Measurements from ENCODE around the gene EBF3.

EBF3 gene

DNA sequence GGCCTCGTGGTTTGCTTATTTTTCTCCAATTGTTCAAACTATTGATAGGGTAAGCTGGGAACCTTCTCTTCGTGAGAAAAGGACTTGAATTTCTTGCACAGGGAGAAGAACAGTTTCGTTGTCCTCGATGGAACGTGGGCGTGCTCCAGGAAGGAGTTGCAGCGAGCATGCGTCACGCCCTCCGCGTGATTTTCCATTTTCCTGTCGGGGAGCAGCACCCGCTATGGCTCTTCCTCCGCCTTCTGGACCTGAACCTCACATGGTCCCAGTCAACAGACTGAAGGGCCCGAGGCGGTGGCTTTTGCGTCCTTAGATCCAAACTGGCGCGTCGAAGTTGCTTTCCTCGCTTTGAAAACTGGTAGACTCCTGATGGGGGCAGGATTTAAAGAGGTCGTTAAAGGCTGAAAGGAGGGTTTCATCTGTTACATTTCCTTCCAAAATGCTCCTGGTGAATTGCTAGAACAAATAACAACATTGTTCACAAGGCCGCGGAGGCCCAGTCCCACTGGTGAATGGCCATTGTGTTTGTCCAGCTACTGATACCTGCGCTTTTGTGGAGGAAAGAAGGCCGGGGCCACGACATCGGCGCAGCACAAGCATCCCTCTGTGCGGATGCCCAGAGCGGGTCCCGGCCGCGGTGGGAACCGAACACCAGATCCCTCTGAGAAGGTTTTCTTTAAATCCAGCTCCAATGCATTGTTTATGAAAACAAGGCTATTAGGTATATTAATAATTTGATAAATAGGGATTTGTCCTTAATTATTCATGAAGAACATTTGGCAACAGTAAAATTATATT, 75.9 kb downstream of the EBF3 start:
- DNase-seq (ENCODE audit: low spot score): no peak
- H3K4me3 ChIP-seq: no peak overlapping the region
- TF ChIP-seq, protein P1, sequence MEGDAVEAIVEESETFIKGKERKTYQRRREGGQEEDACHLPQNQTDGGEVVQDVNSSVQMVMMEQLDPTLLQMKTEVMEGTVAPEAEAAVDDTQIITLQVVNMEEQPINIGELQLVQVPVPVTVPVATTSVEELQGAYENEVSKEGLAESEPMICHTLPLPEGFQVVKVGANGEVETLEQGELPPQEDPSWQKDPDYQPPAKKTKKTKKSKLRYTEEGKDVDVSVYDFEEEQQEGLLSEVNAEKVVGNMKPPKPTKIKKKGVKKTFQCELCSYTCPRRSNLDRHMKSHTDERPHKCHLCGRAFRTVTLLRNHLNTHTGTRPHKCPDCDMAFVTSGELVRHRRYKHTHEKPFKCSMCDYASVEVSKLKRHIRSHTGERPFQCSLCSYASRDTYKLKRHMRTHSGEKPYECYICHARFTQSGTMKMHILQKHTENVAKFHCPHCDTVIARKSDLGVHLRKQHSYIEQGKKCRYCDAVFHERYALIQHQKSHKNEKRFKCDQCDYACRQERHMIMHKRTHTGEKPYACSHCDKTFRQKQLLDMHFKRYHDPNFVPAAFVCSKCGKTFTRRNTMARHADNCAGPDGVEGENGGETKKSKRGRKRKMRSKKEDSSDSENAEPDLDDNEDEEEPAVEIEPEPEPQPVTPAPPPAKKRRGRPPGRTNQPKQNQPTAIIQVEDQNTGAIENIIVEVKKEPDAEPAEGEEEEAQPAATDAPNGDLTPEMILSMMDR (IDR thresholded peaks at IDR 0.05): no peak
- no peak overlapping the region for H3K27ac ChIP-seq

DNA sequence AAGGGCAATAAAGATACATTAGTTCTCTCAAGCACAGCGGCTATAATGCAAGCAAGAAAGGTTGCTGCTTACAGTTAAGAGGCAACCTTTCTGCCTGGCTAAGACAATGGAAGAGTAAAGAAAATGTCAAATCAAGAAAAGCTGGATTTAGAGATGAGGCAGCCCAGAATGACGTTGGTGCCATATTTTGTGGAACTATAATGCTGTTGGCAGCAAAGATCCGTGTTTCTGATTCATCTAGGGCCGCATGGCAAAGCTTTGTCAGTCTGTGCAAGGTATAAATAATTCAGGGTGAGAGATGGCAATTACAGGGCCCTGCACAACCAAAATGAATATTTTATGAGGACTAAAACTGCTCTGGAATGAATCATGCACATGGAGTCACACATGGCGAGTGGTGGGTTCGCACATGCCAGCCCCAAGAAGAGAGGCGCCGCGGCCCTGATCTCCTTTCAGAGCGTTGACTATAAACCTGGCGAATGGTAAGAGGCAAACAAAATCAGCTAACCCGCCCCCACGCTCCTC, 76.6 kb downstream of the EBF3 start:
- Histone ChIP-seq H3K27ac (no peak overlapping the region), H3K4me3 (no peak overlapping the region)
- DNase-seq (ENCODE audit: low spot score): no peak
- TF ChIP-seq, protein P1 (IDR thresholded peaks at IDR 0.05): no peak

DNA sequence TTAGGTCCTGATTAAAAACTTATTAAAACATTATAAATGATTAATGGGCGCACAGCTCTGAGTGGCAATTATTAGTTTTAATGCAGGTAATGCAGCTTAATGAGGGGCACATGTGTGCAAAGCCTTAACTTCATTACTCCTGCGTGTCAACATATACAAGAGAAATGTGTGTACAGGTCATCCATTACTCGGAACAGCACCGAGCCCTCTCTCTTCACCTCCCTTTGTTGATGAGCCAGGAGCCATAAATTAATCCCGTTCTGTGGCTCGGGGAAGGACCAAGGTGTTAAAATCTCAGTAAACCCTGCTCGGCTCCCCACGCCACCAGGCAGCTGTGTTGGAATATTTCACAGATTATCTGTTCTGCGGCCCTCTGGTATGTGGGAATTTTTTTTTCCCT, 77.8 kb downstream of the EBF3 start:
- no peak for DNase-seq (ENCODE audit: low spot score)
- Histone ChIP-seq H3K27ac (no peak overlapping the region), H3K4me3 (no peak overlapping the region)
- TF ChIP-seq, protein P1 (IDR thresholded peaks at IDR 0.05): no peak

DNA sequence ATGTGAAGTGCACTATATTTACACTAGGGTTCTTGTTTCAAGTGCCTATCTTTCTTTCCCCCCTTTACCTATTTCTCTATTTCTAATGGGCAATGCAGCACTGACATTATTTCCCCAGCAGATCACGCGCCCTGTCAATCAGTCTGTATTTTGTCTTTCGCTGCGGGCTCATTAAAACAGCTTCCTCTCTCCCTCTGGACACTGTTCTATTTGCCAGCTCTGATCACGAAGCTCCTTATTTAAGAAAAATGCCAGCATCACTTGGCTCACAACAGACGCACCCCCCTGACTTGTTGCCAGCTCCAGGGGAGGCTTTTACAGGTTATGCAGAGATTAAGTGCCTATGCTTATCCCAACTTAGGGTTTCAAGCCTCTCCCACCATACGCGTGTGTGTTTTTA, 78.5 kb downstream of the EBF3 start:
- Histone ChIP-seq H3K27ac (no peak overlapping the region), H3K4me3 (no peak overlapping the region)
- DNase-seq (ENCODE audit: low spot score): no peak
- TF ChIP-seq, protein P1 (IDR thresholded peaks at IDR 0.05): no peak

DNA sequence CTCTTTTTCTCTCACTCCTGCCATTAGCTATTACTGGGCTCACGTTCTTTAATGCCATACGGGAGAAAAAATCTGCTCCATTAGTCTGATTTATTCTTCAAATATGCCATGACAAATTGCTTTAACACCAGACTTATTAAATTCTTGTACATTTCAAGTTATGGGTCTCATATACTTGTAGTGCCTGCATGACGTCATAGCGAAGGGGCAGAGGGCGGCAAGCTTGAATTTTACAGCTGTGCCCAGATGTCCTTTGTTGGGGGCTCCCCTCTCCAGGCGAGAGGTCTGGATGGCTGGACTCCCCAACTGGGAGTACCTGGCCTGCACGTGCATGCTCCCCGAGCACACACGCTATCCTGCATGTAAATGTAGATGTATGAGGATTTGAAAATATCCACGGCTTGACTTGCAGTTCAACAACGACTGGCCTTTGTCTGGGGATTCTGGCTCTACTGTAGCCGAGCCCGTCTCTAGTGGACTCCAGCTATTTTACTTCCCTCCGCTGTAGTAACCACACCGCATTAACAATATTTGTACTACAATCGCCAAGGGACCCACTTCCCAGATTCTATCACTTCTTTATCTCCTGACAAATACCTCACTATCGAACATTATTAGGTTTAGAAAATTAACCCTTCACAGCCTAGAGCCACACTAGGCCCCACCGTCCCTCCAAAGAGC, 79.5 kb downstream of the EBF3 start:
- no peak for DNase-seq (ENCODE audit: low spot score)
- Histone ChIP-seq H3K27ac (no peak overlapping the region), H3K4me3 (no peak overlapping the region)

DNA sequence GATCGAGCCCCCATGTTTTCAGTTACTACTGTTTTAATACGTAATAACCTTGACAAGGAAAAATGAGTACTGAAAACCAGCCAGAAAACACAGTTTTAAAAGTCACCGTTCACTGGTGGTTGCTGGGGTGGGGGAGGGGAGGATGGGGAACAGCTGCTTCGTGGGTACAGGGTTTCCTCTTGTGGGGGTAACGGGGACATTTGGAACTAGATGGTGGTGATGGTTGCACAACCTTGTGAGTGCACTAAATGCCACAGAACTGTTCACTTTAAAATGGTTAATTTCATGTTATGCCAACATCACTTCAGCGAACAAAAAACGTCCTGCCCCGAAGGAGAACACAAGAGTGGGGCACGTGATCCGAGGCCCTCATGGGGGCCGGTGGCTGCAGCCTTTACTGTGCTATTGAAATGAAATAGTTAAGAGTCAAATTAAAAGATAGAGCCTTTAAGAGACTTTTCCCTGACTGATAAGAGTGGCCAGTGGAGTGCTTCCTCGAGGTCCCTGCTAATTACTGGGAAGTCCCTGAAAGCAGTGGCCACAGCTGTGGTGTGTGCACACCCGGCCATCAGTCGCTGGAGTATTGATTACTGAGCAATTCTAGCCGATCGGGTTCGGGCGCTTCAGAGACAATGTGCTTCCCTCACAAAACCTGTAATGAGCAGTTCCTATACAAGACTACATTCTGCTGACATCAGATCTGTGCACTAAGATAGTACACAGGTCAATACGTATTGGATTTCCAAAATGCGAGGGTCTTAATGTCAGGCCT, 80.3 kb downstream of the EBF3 start:
- no peak for DNase-seq (ENCODE audit: low spot score)
- TF ChIP-seq, protein P1 (IDR thresholded peaks at IDR 0.05): no peak
- H3K27ac ChIP-seq: no peak overlapping the region
- no peak overlapping the region for H3K4me3 ChIP-seq

More for the DNA sequence above, 79.5 kb downstream of the EBF3 start:
- TF ChIP-seq, protein P1 (IDR thresholded peaks at IDR 0.05): no peak

Data from coronary artery (tissue), 2 donors.